Activated CD4-positive, alpha-beta T cell treated with anti-CD3 and anti-CD28 coated beads for 36 hours (primary cell): ENCODE data around the gene ANKRD6. TPM values are rescaled to one million over a fixed set of nuclear protein-coding genes. Genes with fewer than 3 reads are reported as not detected.

ENCODE experiments used
- ATAC-seq: fragments of 200-7000 bp; cut with Tn5 transposase; one replicate; pipeline ENCODE4 v1.10.0; 2021; ENCODE audit warnings: mild to moderate bottlenecking, moderate library complexity
- CTCF ChIA-PET: fragments of 350-600 bp; sonication (Branson Sonifier 250); formaldehyde crosslinking; loops from one replicate; lab custom pipeline; 2021; ENCODE audit warnings: antibody characterized with exemption; lab: Charles Lee
- POLR2A ChIA-PET: fragments of 350-600 bp; sonication (Branson Sonifier 250); formaldehyde crosslinking; loops from one replicate; lab custom pipeline; 2021; ENCODE audit warnings: antibody characterized with exemption, inconsistent platforms; lab: Charles Lee
- DNase-seq: peaks from one replicate; pipeline ENCODE4 v3.0.0-alpha.2; 2020
- H3K27ac Mint-ChIP-seq: one replicate; pipeline ENCODE4 v1.8.0; 2021; ENCODE audit warnings: mixed read lengths
- H3K27me3 Mint-ChIP-seq: one replicate; pipeline ENCODE4 v1.8.0; 2021; ENCODE audit warnings: mixed read lengths
- H3K36me3 Mint-ChIP-seq: one replicate; pipeline ENCODE4 v1.8.0; 2021; ENCODE audit warnings: low read depth, mixed read lengths
- H3K4me1 Mint-ChIP-seq: one replicate; pipeline ENCODE4 v1.8.0; 2021; ENCODE audit warnings: mixed read lengths
- H3K4me3 Mint-ChIP-seq: one replicate; pipeline ENCODE4 v1.8.0; 2021; ENCODE audit warnings: mild to moderate bottlenecking, moderate library complexity, mixed read lengths
- H3K9me3 Mint-ChIP-seq: one replicate; pipeline ENCODE4 v1.8.0; 2021; ENCODE audit warnings: low read depth, mixed read lengths
- intact Hi-C, 2 experiments: fragments of 100-400 bp; cut with DNase I in 1 of 2; cut with micrococcal nuclease in 1 of 2; formaldehyde crosslinking; loops; one replicate each; pipeline versions ENCODE4 v1.14.2 to v1.15.1; 2022 to 2024; cut with DNase I, micrococcal nuclease
- total RNA-seq, 2 experiments: library from RNA; stranded (reverse); gene quantifications; one replicate each; pipeline ENCODE4 v1.2.3, GENCODE V29; 2021

Gene ANKRD6
- total RNA-seq, 2 experiments from 2014 or later = 2.8 to 2.9 TPM

DNA sequence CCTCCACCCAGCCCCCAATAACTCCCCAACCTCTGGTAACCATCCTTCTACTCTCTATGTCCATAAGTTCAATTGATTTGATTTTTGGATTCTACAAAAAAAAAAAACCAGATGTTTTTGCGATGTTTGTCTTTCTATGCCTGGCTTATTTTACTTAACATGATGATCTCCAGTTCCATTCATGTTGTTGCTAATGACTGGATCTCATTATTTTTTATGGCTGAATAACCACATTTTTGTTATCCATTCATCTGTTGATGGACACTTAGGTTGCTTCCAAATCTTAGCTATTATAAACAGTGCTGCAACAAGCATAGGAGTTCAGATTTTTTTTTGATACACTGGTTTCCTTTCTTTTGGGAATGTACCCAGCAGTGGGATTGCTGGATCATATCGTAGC is 106.8 kb downstream of the ANKRD6 start:
- Mint-ChIP-seq H3K4me1 (no peaks in the 10 kb centered on the region), H3K4me3 (no peak overlapping the region), H3K36me3 (no peaks in the 10 kb centered on the region), H3K9me3 (no peaks in the 10 kb centered on the region), H3K27ac (no peak overlapping the region), H3K27me3 (peaks cover 2% of the 10 kb centered on the region)
- ATAC-seq = no peak
- DNase-seq = no peak
- CTCF ChIA-PET = interaction anchor here (0.8 kb wide), 1 partner anchor 14 kb away, joined by 3 read pairs; no protein-coding TSS in a partner anchor
- POLR2A ChIA-PET = no interaction called here
- intact Hi-C loops = no loop called here

DNA sequence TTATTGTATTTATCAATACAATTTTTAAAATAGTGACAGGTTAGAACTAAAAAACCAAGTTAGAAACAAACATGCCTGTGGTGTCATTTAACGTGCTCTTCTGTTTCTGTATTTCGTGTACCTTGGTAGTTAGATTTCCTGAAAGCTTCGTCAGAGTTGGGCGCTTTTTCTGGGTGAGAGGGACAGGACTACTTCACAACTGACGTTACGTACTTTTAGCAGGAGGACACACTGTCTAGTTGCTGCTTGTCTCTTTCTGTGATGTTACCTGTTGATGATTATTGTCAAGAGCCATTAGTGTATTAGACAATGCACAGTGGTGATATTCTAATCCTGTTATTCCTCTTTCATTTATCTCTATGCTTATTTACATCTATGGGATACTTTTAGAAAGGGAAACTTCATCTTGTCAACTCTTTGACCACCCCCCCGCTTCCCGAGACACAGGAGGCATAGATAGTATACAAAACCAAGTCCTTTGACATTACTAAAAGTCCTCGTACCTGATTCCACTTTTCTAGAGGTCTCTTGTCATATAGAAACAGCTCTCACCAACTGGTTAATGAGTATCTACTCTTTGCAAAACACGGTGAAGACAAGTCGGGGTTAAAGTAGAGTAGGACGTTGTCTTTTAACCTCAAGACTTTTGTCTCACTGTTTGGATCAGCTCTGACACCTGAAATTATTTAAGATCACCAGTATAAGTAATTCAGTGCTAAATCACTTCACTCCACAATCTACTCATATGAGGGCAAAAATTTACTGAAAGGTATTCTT is 109.3 kb downstream of the ANKRD6 start:
- peaks cover 2% of the 10 kb centered on the region for H3K27me3 Mint-ChIP-seq
- ChIA-PET CTCF (no interaction called here), POLR2A (no interaction called here)
- H3K4me3 Mint-ChIP-seq = no peak overlapping the region
- intact Hi-C loops = no loop called here
- no peaks in the 10 kb centered on the region for H3K4me1 Mint-ChIP-seq
- no peak for DNase-seq
- H3K36me3 Mint-ChIP-seq = no peaks in the 10 kb centered on the region
- no peak for ATAC-seq
- no peak overlapping the region for H3K27ac Mint-ChIP-seq
- no peaks in the 10 kb centered on the region for H3K9me3 Mint-ChIP-seq

DNA sequence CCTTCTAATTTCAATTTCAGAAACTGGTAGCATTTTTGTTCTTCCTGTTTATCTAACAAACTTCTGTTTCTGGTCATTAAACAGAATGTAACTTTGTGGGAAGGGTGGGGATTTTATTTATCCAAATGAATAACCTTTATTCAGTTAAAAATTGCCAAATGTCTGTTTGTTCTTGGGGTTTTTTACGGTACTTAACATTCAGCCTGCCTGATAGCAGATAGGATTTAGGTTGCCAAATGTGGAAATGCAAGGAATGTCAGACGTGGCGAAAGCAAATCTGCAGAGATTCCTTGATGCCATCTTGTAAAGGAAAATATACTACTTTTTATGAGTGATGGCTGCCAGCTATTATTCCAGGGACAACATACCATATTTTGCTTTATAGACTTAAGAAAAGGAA is 109.9 kb downstream of the ANKRD6 start:
- H3K27me3 Mint-ChIP-seq = peaks cover 2% of the 10 kb centered on the region
- H3K27ac Mint-ChIP-seq = no peak overlapping the region
- no peak for ATAC-seq
- intact Hi-C loops = no loop called here
- POLR2A ChIA-PET = no interaction called here
- H3K4me3 Mint-ChIP-seq = no peak overlapping the region
- CTCF ChIA-PET = interaction anchor here (0.7 kb wide), 1 partner anchor 977 kb away, joined by 4 read pairs; no protein-coding TSS in a partner anchor
- no peaks in the 10 kb centered on the region for H3K4me1 Mint-ChIP-seq
- DNase-seq = no peak
- no peaks in the 10 kb centered on the region for H3K9me3 Mint-ChIP-seq
- no peaks in the 10 kb centered on the region for H3K36me3 Mint-ChIP-seq

DNA sequence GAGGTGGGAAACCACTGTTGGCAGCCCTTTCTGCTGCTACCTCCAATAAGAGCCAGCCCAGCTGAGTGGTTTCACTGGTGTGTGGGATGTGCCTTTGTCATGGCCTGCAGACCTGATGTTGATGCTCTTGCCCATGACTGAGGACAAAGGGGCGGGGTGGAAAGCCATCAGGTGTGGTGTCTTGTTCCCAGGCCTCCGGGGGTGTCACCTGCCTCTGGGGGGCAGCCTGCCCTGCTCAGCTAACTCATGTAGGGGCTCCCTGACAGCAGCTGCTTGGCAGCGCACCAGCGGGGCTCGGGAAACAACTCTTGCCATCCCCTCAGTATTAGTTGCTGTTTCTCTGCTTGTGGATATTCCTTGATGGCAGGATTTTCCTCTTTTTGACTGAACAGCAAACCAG is 114.3 kb downstream of the ANKRD6 start:
- intact Hi-C loops = no loop called here
- no peak for ATAC-seq
- CTCF ChIA-PET = no interaction called here

DNA sequence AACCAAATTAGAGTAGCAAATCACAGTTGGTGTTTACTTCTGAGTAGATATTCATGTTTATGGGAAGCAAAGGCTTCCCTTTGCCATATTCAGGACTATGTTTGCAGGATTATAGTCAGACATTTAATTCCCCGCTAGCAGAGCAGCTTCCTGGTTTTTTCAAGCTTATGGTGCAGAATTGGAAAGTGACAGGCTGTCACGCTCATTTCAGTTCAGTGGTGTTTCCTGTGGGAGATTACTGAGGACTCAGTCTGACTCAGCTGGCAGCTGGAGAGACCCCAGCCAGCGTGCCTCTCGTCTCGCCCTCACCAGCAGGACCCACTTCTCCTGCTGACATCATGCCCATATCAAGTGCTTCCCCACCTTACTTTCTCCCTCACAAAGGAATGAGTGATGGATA is 120.5 kb downstream of the ANKRD6 start:
- DNase-seq (no peak), ATAC-seq (no peak)
- ChIA-PET CTCF (interaction anchor here (1.0 to 1.3 kb wide), 2 partner anchors 13 to 39 kb away, joined by 3 read pairs; no protein-coding TSS in a partner anchor), POLR2A (no interaction called here)
- H3K27ac Mint-ChIP-seq = no peak overlapping the region
- H3K9me3 Mint-ChIP-seq = peaks cover 6% of the 10 kb centered on the region
- peaks cover 4% of the 10 kb centered on the region for H3K27me3 Mint-ChIP-seq
- no peaks in the 10 kb centered on the region for H3K4me1 Mint-ChIP-seq
- no peaks in the 10 kb centered on the region for H3K36me3 Mint-ChIP-seq
- intact Hi-C loops = no loop called here
- no peak overlapping the region for H3K4me3 Mint-ChIP-seq

More for the DNA sequence above, 114.3 kb downstream of the ANKRD6 start:
- DNase-seq = no peak
- Mint-ChIP-seq H3K36me3 (no peaks in the 10 kb centered on the region), H3K27ac (no peak overlapping the region), H3K4me3 (no peak overlapping the region), H3K9me3 (no peaks in the 10 kb centered on the region), H3K27me3 (peaks cover 2% of the 10 kb centered on the region), H3K4me1 (no peaks in the 10 kb centered on the region)
- POLR2A ChIA-PET = no interaction called here

DNA sequence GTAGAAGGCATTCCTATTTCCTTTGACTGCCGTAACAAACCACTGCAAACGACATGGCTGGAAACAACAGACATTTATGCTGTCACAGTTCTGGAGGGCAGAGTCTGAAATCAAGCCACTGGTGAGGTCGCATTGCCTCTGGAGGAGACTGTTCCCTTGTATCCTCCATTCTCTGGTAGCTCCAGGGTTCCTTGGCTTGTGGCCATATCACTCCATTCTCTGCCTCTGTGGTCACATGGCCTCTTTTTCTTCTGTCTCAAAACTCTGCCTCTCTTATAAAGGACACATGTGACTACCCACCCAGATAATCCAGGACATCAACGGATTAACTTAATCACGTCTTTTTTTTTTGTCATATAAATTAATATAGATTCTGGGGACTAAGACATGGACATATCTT is 121.2 kb downstream of the ANKRD6 start:
- no peak for ATAC-seq
- intact Hi-C loops = no loop called here
- peaks cover 6% of the 10 kb centered on the region for H3K9me3 Mint-ChIP-seq
- peaks cover 4% of the 10 kb centered on the region for H3K27me3 Mint-ChIP-seq
- no peaks in the 10 kb centered on the region for H3K4me1 Mint-ChIP-seq
- no peak for DNase-seq
- POLR2A ChIA-PET = interaction anchor here (0.6 kb wide), 1 partner anchor 632 kb away, joined by 3 read pairs; no protein-coding TSS in a partner anchor
- H3K27ac Mint-ChIP-seq = no peak overlapping the region
- H3K36me3 Mint-ChIP-seq = no peaks in the 10 kb centered on the region
- CTCF ChIA-PET = interaction anchor here (1.0 to 1.3 kb wide), 2 partner anchors 14 to 40 kb away, joined by 3 read pairs; no protein-coding TSS in a partner anchor
- no peak overlapping the region for H3K4me3 Mint-ChIP-seq

DNA sequence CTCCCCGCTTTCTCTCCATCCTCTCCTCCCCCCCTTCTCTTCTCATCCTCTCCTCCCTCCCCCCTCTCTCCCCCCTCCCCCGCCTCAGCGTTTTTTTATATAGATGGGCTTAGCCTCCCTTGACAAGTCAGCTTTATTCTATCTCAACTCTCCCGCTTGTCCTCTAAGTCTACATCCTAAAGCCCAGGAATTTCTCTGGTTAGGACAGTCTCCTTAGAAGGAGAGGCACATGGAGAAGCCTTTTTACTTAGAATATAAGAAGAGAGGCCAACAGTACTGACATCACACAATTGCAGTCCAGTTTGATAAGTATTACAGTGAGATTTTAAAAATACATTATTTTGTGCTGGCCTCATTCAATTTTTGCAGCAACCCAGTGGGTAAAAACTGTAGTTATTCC is 122.1 kb downstream of the ANKRD6 start:
- H3K36me3 Mint-ChIP-seq = no peaks in the 10 kb centered on the region
- DNase-seq (no peak), ATAC-seq (no peak)
- peaks cover 6% of the 10 kb centered on the region for H3K9me3 Mint-ChIP-seq
- ChIA-PET CTCF (no interaction called here), POLR2A (no interaction called here)
- peaks cover 4% of the 10 kb centered on the region for H3K27me3 Mint-ChIP-seq
- intact Hi-C loops = no loop called here
- no peaks in the 10 kb centered on the region for H3K4me1 Mint-ChIP-seq
- no peak overlapping the region for H3K4me3 Mint-ChIP-seq
- H3K27ac Mint-ChIP-seq = no peak overlapping the region

DNA sequence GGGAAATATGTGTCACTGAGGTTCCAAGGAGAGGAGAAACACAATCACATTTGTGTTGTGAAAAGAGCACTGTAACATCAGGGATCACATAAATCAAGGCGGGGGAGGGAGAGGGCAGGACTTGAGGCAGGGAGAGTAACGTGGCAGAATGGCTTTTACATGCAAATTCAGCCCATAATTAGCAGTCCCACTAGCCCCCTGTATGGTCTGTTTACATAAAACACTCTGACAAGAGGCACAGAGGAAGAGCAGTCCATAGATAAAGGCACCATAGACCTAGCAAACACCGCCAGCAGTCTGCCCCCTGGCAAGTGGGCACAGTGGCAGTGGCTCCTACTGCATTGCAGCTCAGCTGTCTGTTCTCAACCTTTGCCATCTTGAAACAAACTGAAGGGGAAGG is 122.9 kb downstream of the ANKRD6 start:
- POLR2A ChIA-PET = no interaction called here
- H3K9me3 Mint-ChIP-seq = peaks cover 6% of the 10 kb centered on the region
- intact Hi-C loops = no loop called here
- H3K4me3 Mint-ChIP-seq = no peak overlapping the region
- no peak for DNase-seq
- CTCF ChIA-PET = no interaction called here
- no peaks in the 10 kb centered on the region for H3K4me1 Mint-ChIP-seq
- no peak overlapping the region for H3K27ac Mint-ChIP-seq
- H3K27me3 Mint-ChIP-seq = peaks cover 4% of the 10 kb centered on the region
- ATAC-seq = no peak
- H3K36me3 Mint-ChIP-seq = no peaks in the 10 kb centered on the region

DNA sequence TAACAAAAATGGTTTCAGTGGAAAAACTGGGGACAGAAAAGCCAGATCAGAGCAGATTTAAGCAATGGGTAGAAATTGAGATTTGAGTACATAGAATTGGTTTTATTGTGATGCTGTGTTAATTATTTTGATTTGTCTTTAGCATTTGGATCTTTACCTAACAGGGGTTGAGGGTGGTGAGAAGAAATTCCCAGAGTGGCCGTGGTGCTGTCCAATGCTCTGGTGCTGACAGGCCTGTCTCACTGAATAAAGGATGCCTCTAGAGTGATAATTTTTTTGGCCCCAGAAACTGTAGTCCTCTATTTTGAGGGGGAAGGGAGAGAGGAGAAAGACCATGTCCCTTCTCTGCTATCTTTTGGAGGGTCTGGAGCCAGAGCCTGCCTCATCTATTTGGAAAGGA is 126.5 kb downstream of the ANKRD6 start:
- Mint-ChIP-seq H3K4me3 (no peak overlapping the region), H3K9me3 (peaks cover 6% of the 10 kb centered on the region), H3K36me3 (no peaks in the 10 kb centered on the region), H3K27ac (no peak overlapping the region), H3K4me1 (no peaks in the 10 kb centered on the region), H3K27me3 (peaks cover 4% of the 10 kb centered on the region)
- ChIA-PET POLR2A (no interaction called here), CTCF (no interaction called here)
- no peak for ATAC-seq
- intact Hi-C loops = no loop called here
- no peak for DNase-seq

DNA sequence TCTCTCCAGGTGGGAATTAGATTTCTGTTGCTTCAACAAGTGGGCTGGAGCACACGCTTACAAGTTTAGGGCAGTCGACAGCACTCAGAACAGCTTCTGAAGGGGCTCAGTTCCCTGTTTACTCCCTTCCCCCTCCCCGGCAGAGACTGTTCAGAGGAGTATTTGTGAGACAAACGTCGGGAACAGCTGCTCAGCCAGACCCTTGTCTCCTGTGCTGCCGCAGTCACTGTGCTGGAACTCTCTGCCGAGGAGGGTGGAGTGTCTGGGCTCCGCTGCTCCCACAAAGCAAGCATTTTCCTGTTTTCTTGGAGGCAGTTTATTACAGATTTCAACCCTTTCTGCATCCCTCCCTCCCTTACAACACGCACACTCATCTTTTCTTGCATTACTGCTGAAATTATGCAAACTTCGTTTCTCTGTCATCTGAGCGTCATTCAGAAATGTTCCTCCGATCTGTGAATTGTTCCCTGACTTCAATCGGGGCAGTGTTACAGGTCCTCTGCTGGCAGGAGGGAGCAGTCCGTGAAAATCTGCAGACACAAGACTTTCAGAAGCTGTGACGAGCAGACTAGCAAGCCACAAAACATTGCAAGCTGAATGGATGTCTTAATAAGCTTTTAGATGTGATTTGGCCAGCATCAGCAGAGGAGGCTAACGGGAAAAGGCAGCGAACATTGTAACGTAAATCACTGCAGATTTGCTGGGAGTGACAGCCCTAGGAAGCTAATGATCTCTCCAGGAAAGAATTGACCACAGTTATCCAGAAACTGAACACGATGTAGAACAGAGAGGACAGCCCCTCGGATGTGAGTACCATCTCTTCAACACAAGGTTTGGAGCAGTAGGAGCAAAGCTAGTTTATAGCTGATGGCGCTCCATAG is 129.4 kb downstream of the ANKRD6 start:
- H3K27me3 Mint-ChIP-seq = no peaks in the 10 kb centered on the region
- no peaks in the 10 kb centered on the region for H3K9me3 Mint-ChIP-seq
- H3K4me3 Mint-ChIP-seq = no peak overlapping the region
- no peak overlapping the region for H3K27ac Mint-ChIP-seq
- no peak for DNase-seq
- H3K4me1 Mint-ChIP-seq = no peaks in the 10 kb centered on the region
- ATAC-seq = no peak
- no peaks in the 10 kb centered on the region for H3K36me3 Mint-ChIP-seq
- POLR2A ChIA-PET = no interaction called here
- intact Hi-C loops = no loop called here
- CTCF ChIA-PET = interaction anchor here (0.6 kb wide), 1 partner anchor 187 kb away, joined by 3 read pairs; no protein-coding TSS in a partner anchor

DNA sequence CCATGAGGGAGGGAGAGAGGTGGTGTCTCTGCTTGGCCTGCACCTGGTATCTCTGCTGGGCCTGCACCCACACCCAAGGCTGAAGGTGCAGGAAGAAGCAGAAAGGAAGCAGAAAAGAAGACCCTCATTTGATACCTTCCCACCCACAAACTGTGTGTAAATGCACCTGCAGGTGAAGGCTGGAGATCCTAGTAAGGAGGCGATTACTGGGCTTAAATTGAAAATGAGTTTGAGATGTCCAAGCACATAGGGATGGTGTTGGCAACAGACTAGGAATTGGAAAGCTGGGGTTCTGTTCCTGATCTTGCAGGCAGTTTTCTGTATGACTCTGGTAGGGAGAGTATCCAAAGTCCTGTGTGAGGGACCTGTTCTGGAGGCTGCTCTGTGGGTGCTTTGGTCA is 130.9 kb downstream of the ANKRD6 start:
- H3K27ac Mint-ChIP-seq = no peak overlapping the region
- H3K27me3 Mint-ChIP-seq = no peaks in the 10 kb centered on the region
- no peak overlapping the region for H3K4me3 Mint-ChIP-seq
- intact Hi-C loops = no loop called here
- ATAC-seq (no peak), DNase-seq (no peak)
- CTCF ChIA-PET = no interaction called here
- H3K36me3 Mint-ChIP-seq = no peaks in the 10 kb centered on the region
- H3K9me3 Mint-ChIP-seq = no peaks in the 10 kb centered on the region
- POLR2A ChIA-PET = no interaction called here
- H3K4me1 Mint-ChIP-seq = no peaks in the 10 kb centered on the region
